ENCODE measurements around the gene FCN1.

FCN1 gene

DNA sequence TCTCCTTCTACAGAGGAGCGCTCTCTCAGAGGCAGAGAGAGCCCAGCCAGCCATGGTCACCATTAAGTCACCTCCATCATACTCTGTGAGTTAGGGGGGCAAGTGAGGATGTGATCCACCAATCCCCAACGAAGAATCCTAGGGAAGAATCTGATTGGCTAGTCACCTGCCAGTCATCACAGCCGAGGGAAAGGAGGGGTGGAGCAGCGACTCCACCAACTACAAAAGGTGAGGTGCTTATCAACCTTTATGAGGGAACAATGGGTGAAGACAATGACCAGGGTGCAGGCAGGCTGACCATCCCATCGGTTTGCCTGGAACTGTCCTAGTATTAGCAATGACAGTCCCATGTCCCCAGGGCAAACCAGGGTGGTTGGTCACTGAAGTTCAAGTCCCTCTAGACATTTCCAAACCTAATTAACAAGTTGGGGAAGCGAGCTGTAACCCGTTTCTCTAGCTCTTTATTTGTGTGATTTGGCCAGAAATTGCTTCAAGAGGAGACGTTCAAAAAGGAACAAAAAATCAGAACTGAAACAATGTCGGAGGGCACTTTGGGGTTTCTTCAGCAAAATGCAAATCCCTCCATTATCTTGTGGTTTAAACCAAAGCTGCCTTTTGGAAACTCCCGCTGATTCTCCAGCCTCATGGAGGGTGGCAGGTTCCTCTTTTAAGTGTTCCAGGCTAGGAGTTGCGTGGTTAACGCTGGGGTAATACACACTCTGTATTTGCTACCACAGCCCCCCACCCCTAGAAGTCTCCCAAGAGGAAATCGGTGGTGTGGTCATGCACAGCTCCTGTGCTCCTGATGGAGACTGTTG lies 18.8 kb upstream of the FCN1 start:
- Histone ChIP-seq H3K4me1 (no peaks in the 10 kb centered on the region), H3K36me3 (no peaks in the 10 kb centered on the region), H3K27me3 (no peaks in the 10 kb centered on the region), H3K9me3 (no peaks in the 10 kb centered on the region), H3K4me3 (ENCODE audit: low read depth, low read length) (no peak overlapping the region)
- DNase-seq, result no peak
- TF ChIP-seq, protein P1, sequence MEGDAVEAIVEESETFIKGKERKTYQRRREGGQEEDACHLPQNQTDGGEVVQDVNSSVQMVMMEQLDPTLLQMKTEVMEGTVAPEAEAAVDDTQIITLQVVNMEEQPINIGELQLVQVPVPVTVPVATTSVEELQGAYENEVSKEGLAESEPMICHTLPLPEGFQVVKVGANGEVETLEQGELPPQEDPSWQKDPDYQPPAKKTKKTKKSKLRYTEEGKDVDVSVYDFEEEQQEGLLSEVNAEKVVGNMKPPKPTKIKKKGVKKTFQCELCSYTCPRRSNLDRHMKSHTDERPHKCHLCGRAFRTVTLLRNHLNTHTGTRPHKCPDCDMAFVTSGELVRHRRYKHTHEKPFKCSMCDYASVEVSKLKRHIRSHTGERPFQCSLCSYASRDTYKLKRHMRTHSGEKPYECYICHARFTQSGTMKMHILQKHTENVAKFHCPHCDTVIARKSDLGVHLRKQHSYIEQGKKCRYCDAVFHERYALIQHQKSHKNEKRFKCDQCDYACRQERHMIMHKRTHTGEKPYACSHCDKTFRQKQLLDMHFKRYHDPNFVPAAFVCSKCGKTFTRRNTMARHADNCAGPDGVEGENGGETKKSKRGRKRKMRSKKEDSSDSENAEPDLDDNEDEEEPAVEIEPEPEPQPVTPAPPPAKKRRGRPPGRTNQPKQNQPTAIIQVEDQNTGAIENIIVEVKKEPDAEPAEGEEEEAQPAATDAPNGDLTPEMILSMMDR (IDR thresholded peaks at IDR 0.05; ENCODE audit: low read depth, low read length), result no peak

DNA sequence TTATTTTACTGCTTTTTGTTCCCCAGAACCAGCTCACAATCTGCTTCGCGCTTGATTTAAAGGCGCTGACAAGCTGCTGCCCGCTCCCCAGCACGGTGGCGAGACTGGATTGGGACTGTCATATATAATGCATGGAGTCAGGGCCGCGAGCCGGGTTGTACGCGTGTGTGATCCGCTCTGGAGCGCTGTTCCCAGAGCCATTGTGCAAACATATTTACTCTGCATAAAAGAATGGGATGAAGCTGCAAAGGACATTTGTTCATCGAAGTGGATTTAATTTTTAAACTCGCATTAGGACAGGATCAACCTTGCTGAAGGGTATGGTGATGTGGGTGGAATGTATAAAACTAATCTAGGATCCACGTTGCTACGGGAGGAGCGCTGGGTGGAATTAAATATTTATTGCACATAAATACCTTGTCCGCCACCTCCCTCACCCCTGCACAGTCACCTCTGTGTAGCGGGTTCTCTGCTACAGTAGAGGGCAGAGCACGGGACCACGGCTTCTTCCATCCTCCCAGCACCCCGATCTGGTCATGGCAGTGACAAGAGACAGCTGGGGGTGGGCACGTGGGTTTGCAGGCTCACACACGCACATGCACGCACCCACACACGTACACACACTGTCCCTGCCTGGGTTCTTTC lies 18.1 kb upstream of the FCN1 start:
- no peaks in the 10 kb centered on the region for H3K4me1 ChIP-seq
- H3K27me3 ChIP-seq, result no peaks in the 10 kb centered on the region
- no peaks in the 10 kb centered on the region for H3K9me3 ChIP-seq
- TF ChIP-seq, protein P1 (IDR thresholded peaks at IDR 0.05; ENCODE audit: low read depth, low read length), result no peak
- H3K4me3 ChIP-seq (ENCODE audit: low read depth, low read length), result no peak overlapping the region
- DNase-seq, result no peak
- no peaks in the 10 kb centered on the region for H3K36me3 ChIP-seq

DNA sequence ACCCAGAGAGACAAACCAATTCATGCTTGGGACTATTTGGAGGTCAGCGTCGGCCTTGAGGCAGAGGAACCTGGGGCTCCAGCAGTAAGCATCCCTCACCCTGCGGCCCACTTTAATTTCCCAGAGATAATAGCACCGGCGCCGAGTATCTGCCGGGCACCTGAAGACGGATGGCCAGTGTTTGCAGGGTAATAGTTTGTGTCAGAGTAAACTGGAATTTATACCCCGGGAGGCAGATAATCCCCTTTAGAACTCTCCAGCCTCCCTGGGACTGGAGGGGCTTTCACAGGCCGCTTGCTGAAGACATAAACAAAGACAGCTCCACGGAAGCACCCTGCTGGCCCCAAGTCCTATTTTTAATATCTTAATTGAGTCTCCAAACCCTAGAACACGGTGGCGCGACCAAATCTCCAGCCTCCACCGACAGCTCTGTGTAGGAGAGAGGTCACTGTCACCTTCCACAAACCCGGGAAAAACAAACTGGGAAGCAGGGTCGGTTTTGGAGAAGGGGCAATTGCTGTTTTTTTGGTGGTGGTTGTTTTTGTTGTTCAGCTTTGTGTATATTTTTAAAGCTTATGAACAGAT lies 17.4 kb upstream of the FCN1 start:
- Histone ChIP-seq H3K4me1 (no peaks in the 10 kb centered on the region), H3K36me3 (no peaks in the 10 kb centered on the region), H3K9me3 (no peaks in the 10 kb centered on the region), H3K4me3 (ENCODE audit: low read depth, low read length) (no peak overlapping the region), H3K27me3 (no peaks in the 10 kb centered on the region)
- no peak for DNase-seq
- TF ChIP-seq, protein P1 (IDR thresholded peaks at IDR 0.05; ENCODE audit: low read depth, low read length), result no peak

DNA sequence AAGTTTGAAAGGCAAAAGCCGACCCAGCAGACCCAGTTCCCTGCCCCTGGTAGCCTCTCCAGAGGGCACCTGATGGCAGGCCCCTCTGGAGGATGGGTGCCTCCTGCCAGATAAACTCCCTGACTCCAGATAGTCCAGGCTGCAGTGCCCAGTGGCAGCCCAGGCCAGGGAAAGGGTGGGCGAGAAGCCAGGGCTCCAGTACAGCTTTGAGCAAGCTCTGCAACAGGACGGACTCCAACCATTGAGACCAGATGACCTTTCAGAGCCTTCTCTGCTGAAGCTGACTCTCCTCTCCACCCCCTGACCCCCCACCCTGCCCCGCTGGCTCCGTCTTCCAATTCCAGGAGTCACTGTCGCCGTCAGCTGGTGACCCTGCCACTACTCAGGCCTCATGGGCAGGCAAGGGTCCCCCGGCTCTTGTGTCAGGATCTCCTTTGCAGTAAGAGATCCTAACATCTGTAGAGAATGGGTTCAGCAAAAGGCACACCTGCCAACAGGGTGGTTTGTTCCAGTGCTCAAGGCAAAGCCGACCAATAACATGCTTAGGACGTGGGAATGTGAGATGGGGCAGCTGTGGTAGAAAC lies 15.5 kb upstream of the FCN1 start:
- no peak for DNase-seq
- no peaks in the 10 kb centered on the region for H3K27me3 ChIP-seq
- TF ChIP-seq, protein P1 (IDR thresholded peaks at IDR 0.05; ENCODE audit: low read depth, low read length), result no peak
- no peaks in the 10 kb centered on the region for H3K4me1 ChIP-seq
- no peak overlapping the region for H3K4me3 ChIP-seq (ENCODE audit: low read depth, low read length)
- no peaks in the 10 kb centered on the region for H3K9me3 ChIP-seq
- no peaks in the 10 kb centered on the region for H3K36me3 ChIP-seq

DNA sequence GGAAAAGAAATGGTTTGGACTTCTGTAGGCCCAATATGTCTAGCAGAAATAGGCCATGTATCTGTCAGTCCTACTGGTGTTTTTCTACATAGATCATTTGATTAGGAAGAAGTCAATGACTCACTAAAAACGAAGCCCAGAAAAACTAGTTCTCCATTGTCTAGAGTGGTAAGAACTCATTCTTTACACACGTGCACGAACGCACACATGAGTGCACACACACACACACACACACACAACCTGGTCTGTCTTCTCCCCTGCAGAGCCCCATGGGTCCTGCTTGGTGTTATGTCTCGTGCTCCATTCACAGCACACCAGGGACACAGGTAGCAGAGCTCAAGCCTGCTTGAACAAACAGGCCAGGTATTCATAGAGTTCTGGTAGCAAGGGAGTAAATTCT lies 14.9 kb upstream of the FCN1 start:
- no peak overlapping the region for H3K4me3 ChIP-seq (ENCODE audit: low read depth, low read length)
- H3K27me3 ChIP-seq, result no peaks in the 10 kb centered on the region
- TF ChIP-seq, protein P1 (IDR thresholded peaks at IDR 0.05; ENCODE audit: low read depth, low read length), result no peak
- no peaks in the 10 kb centered on the region for H3K4me1 ChIP-seq
- no peak for DNase-seq
- no peaks in the 10 kb centered on the region for H3K36me3 ChIP-seq
- no peaks in the 10 kb centered on the region for H3K9me3 ChIP-seq

Data from BE2C (cell line).